Activated B cell treated with CpG ODN at 0.5 μM for 24 hours (primary cell): ENCODE data around the gene KRT86. TPM values are rescaled to one million over a fixed set of nuclear protein-coding genes. Genes with fewer than 3 reads are reported as not detected.

Experiments
- ATAC-seq: fragments of 200-7000 bp; cut with Tn5 transposase; one replicate; pipeline ENCODE4 v1.10.0; 2021; ENCODE audit warnings: low read depth, mild to moderate bottlenecking, moderate library complexity
- CTCF ChIA-PET: fragments of 350-600 bp; sonication (Branson Sonifier 250); formaldehyde crosslinking; loops from one replicate; lab custom pipeline; 2021; ENCODE audit warnings: antibody characterized with exemption; lab: Charles Lee
- POLR2A ChIA-PET: fragments of 350-600 bp; sonication (Branson Sonifier 250); formaldehyde crosslinking; loops from one replicate; lab custom pipeline; 2021; ENCODE audit warnings: antibody characterized with exemption; lab: Charles Lee
- DNase-seq: peaks from one replicate; pipeline ENCODE4 v3.0.0; 2022
- H3K27ac Mint-ChIP-seq: one replicate; pipeline ENCODE4 v1.8.0; 2020; ENCODE audit warnings: mixed read lengths
- H3K27me3 Mint-ChIP-seq: one replicate; pipeline ENCODE4 v1.8.0; 2021; ENCODE audit warnings: mixed read lengths
- H3K36me3 Mint-ChIP-seq: one replicate; pipeline ENCODE4 v1.8.0; 2021; ENCODE audit warnings: low read depth, mixed read lengths
- H3K4me1 Mint-ChIP-seq: one replicate; pipeline ENCODE4 v1.8.0; 2021; ENCODE audit warnings: mixed read lengths
- H3K4me3 Mint-ChIP-seq: one replicate; pipeline ENCODE4 v1.8.0; 2020; ENCODE audit warnings: mild to moderate bottlenecking, mixed read lengths
- H3K9me3 Mint-ChIP-seq: one replicate; pipeline ENCODE4 v1.8.0; 2020; ENCODE audit warnings: mixed read lengths
- intact Hi-C: fragments of 100-400 bp; cut with micrococcal nuclease; formaldehyde crosslinking; loops from one replicate; pipeline ENCODE4 v1.15.1; 2024
- total RNA-seq: library from RNA; stranded (reverse); gene quantifications from 2 replicates; pipeline ENCODE4 v1.2.3, GENCODE V29; 2022
- TF ChIP-seq, protein P1 (sequence below): fragments of 200-600 bp; IDR thresholded peaks from one replicate; pipeline ENCODE4 v1.8.0; 2022; ENCODE audit warnings: antibody characterized with exemption, mild to moderate bottlenecking

The KRT86 gene
- not detected in 2 replicates for total RNA-seq

DNA sequence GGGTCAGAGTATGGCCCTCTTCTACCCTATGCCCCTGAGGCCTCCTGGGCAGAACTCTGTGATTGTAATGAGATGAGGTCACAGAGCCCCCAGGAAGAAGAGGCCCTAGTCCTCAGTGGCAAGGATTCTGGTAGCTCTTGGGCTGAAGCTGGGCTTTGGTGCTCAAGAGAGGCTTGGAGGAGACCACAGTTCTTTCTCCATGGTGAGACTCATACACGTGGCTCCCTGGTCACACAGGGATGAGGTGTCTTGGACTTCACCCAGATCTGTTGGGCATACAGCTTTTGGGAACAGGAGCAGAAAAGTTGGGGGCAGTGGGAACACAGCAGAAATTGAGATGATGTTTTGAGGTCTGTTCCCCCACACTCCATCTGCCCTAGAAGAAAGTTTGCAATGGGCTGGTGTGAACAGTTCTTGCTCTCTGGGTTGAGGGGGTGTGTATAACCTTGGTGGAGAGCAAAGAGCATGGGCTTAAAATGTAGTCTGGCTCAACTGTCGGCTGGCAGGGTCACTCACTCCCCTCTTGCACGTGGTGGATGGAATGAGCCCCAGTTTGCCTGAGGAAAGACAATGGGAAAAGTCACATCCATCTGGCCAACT is at the start of gene KRT86:
KRT86 (plus strand) TSS at position 125 of the 600 bp plus-strand sequence. CDS start 27,272 bp downstream, outside the sequence.
- H3K4me3 Mint-ChIP-seq: no peak within 1 kb of the TSS
- ATAC-seq (no peak), DNase-seq (no peak)
- TF ChIP-seq, protein P1, sequence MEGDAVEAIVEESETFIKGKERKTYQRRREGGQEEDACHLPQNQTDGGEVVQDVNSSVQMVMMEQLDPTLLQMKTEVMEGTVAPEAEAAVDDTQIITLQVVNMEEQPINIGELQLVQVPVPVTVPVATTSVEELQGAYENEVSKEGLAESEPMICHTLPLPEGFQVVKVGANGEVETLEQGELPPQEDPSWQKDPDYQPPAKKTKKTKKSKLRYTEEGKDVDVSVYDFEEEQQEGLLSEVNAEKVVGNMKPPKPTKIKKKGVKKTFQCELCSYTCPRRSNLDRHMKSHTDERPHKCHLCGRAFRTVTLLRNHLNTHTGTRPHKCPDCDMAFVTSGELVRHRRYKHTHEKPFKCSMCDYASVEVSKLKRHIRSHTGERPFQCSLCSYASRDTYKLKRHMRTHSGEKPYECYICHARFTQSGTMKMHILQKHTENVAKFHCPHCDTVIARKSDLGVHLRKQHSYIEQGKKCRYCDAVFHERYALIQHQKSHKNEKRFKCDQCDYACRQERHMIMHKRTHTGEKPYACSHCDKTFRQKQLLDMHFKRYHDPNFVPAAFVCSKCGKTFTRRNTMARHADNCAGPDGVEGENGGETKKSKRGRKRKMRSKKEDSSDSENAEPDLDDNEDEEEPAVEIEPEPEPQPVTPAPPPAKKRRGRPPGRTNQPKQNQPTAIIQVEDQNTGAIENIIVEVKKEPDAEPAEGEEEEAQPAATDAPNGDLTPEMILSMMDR: no peak
- no peaks in the 10 kb centered on the region for H3K9me3 Mint-ChIP-seq
- no peaks in the 10 kb centered on the region for H3K36me3 Mint-ChIP-seq
- intact Hi-C loops: no loop called here
- peaks cover 55% of the 10 kb centered on the region for H3K27me3 Mint-ChIP-seq
- CTCF ChIA-PET: no interaction called here
- POLR2A ChIA-PET: interaction anchor here (0.5 kb wide), 1 partner anchor 38 kb away, joined by 8 read pairs; no protein-coding TSS in a partner anchor
- H3K4me1 Mint-ChIP-seq: peaks cover 4% of the 10 kb centered on the region
- no peak within 1 kb of the TSS for H3K27ac Mint-ChIP-seq

DNA sequence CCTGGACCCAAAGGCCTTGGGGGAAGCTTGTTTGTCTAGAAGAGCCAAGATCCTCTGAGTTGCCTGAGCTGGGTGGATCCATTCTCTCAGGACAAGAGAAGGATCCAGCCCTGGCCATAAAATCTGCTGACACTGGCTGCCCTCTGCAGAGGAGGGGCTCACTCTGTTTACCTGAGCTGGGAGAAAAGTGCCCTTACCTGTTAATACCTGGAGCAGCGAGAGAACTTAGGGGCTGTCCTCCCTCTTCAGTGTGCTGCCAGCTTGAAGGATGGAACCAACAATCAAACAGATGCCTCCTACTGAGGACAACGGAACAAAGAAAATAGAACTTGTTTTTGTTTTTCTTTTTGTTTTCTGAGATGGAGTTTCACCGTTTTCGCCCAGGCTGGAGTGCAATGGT is 48.7 kb upstream of the KRT86 start:
- no peak for ATAC-seq
- CTCF ChIA-PET: no interaction called here
- POLR2A ChIA-PET: no interaction called here
- no peak for DNase-seq
- Mint-ChIP-seq H3K36me3 (no peaks in the 10 kb centered on the region), H3K27me3 (peaks cover 34% of the 10 kb centered on the region), H3K27ac (no peak overlapping the region), H3K9me3 (no peaks in the 10 kb centered on the region), H3K4me1 (no peaks in the 10 kb centered on the region), H3K4me3 (no peak overlapping the region)
- TF ChIP-seq, protein P1: no peak
- intact Hi-C loops: no loop called here

DNA sequence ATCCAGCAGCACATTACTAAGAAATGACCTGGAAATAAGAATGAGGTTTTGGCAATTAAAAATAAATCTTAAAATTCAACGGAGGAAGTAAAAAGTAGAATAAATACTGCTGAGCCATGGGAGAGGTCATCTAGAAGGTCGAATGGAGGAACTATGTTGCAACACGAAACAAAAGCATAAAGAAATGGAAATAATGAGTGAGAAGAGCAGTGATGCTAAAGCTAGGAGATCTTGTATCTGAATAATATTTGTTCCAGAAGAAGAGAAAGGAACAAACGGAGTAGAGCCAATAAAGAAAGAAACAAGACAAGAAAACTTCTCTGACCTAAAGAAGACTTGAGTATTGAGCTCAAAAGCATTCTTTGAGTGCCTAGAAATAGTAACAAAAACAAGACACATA is 48.0 kb upstream of the KRT86 start:
- Mint-ChIP-seq H3K4me1 (no peaks in the 10 kb centered on the region), H3K9me3 (no peaks in the 10 kb centered on the region), H3K4me3 (no peak overlapping the region), H3K27ac (no peak overlapping the region), H3K36me3 (no peaks in the 10 kb centered on the region), H3K27me3 (peaks cover 34% of the 10 kb centered on the region)
- TF ChIP-seq, protein P1: no peak
- ChIA-PET POLR2A (no interaction called here), CTCF (no interaction called here)
- no peak for ATAC-seq
- DNase-seq: no peak
- intact Hi-C loops: no loop called here

DNA sequence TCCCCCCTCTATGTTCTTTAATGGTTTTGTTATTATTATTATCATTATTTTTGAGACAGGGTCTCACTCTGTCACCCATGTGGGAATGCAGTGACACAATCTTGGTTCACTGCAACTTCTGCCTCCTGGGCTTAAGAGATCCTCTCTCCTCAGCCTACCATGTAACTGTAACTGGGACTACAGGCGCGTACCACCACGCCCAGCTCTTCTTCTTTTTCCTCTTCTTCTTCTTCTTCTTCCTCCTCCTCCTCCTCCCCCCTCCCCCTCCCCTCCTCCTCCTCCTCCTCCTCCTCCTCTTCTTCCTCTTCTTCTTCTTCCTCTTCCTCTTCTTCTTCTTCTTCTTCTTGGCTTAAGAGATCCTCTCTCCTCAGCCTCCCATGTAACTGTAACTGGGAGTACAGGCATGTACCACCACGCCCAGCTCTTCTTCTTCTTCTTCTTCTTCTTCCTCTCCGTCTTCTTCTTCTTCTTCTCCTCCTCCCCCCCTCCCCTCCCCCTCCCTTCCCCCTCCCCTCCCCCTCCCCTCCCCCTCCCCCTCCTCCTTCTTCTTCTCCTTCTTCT is 46.8 kb upstream of the KRT86 start:
- Mint-ChIP-seq H3K4me3 (no peak overlapping the region), H3K36me3 (no peaks in the 10 kb centered on the region), H3K27me3 (peaks cover 40% of the 10 kb centered on the region), H3K27ac (no peak overlapping the region), H3K9me3 (no peaks in the 10 kb centered on the region), H3K4me1 (no peaks in the 10 kb centered on the region)
- no peak for ATAC-seq
- intact Hi-C loops: no loop called here
- ChIA-PET POLR2A (no interaction called here), CTCF (no interaction called here)
- no peak for DNase-seq
- TF ChIP-seq, protein P1: no peak

DNA sequence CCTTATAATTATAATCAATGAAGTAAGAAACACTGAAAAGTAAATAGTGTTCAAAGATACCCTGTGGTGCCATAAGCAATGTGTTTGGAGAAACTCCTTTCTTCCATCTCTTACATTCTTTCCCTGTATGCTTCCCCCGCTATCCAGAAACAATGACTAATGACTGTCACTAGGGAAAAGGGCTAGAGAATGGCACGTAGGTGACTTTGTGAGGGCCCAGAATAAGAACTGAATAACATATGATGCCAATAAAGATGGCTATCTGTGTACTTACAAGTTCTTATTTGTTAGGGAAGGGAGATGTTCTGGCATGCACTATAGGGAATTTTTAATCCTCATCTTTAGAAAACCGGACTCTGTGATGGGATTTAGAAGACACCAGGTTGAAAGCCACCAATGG is 46.1 kb upstream of the KRT86 start:
- H3K36me3 Mint-ChIP-seq: no peaks in the 10 kb centered on the region
- CTCF ChIA-PET: no interaction called here

More for the DNA sequence above, 46.1 kb upstream of the KRT86 start:
- Mint-ChIP-seq H3K27me3 (peaks cover 41% of the 10 kb centered on the region), H3K27ac (no peak overlapping the region), H3K9me3 (no peaks in the 10 kb centered on the region), H3K4me3 (no peak overlapping the region), H3K4me1 (no peaks in the 10 kb centered on the region)
- DNase-seq (no peak), ATAC-seq (no peak)
- POLR2A ChIA-PET: no interaction called here
- TF ChIP-seq, protein P1: no peak
- intact Hi-C loops: no loop called here
